HepG2 (cell line): ENCODE results near the gene CDK2. TPM values are rescaled to one million over a fixed set of nuclear protein-coding genes. Genes with fewer than 3 reads are reported as not detected.

Source experiments
- BHLHE40 ChIP-seq: IDR thresholded peaks from 2 replicates; pipeline ENCODE4 v1.6.1; 2011; ENCODE audit warnings: low read length, improper control_type of control experiment
- BRD4 ChIP-seq: sonication (generic); formaldehyde crosslinking; IDR thresholded peaks from 2 replicates; pipeline ENCODE4 v1.4.0; 2020; ENCODE audit warnings: missing genetic modification reagents
- CEBPB ChIP-seq: IDR thresholded peaks from 2 replicates; pipeline ENCODE4 v1.6.1; 2011; ENCODE audit warnings: low read depth, low read length, improper control_type of control experiment, borderline replicate concordance
- HES4 ChIP-seq: sonication (generic); formaldehyde crosslinking; IDR thresholded peaks from 2 replicates; pipeline ENCODE4 v1.9.0; 2021; ENCODE audit warnings: mild to moderate bottlenecking, missing genetic modification reagents, borderline replicate concordance
- IKZF4 ChIP-seq: sonication (generic); formaldehyde crosslinking; IDR thresholded peaks from 2 replicates; pipeline ENCODE4 v1.5.1; 2020; ENCODE audit warnings: borderline replicate concordance, mild to moderate bottlenecking, low read depth, missing genetic modification reagents; ENCODE audit errors: not compliant biosample characterization
- JARID2 ChIP-seq: sonication (generic); formaldehyde crosslinking; IDR thresholded peaks from 2 replicates; pipeline ENCODE4 v1.8.1; 2023; ENCODE audit warnings: missing genetic modification reagents, inconsistent platforms; ENCODE audit not compliant: insufficient replicate concordance
- MED13 ChIP-seq: sonication (generic); formaldehyde crosslinking; IDR thresholded peaks from 2 replicates; pipeline ENCODE4 v1.5.0; 2020; ENCODE audit warnings: missing genetic modification reagents
- MEIS2 ChIP-seq: sonication (generic); formaldehyde crosslinking; IDR thresholded peaks from 2 replicates; pipeline ENCODE4 v1.9.0; 2021; ENCODE audit warnings: mild to moderate bottlenecking, missing genetic modification reagents
- MTA3 ChIP-seq: sonication (generic); formaldehyde crosslinking; IDR thresholded peaks from 2 replicates; pipeline ENCODE4 v1.4.0; 2020; ENCODE audit warnings: missing genetic modification reagents
- MTF1 ChIP-seq: sonication (generic); formaldehyde crosslinking; IDR thresholded peaks from 2 replicates; pipeline ENCODE4 v1.5.0; 2020; ENCODE audit warnings: missing genetic modification reagents
- MYC ChIP-seq: sonication (generic); formaldehyde crosslinking; IDR thresholded peaks from 2 replicates; pipeline ENCODE4 v1.9.0; 2021; ENCODE audit warnings: missing genetic modification reagents, borderline replicate concordance
- NFE2L1 ChIP-seq: sonication (generic); formaldehyde crosslinking; IDR thresholded peaks from 2 replicates; pipeline ENCODE4 v1.4.0; 2020; ENCODE audit warnings: missing genetic modification reagents, mild to moderate bottlenecking, borderline replicate concordance
- RAD21 ChIP-seq: fragments of 450-650 bp; formaldehyde crosslinking; IDR thresholded peaks from 2 replicates; pipeline ENCODE4 v1.5.0; 2020; ENCODE audit warnings: mild to moderate bottlenecking
- RFX1 ChIP-seq: fragments of 450-650 bp; IDR thresholded peaks from 2 replicates; pipeline ENCODE4 v1.6.1; 2017
- RNF2 ChIP-seq: fragments of 450-650 bp; conservative IDR thresholded peaks from 2 replicates; pipeline ENCODE4 v1.6.1; 2016; ENCODE audit warnings: low read depth
- TGIF2 ChIP-seq: IDR thresholded peaks from 2 replicates; pipeline ENCODE4 v1.6.1; 2016; ENCODE audit warnings: control low read depth, missing compliant biosample characterization
- TRIM24 ChIP-seq: sonication (generic); formaldehyde crosslinking; IDR thresholded peaks from 2 replicates; pipeline ENCODE4 v1.8.0; 2022; ENCODE audit warnings: mild to moderate bottlenecking, missing genetic modification reagents
- ZBTB3 ChIP-seq: sonication (generic); formaldehyde crosslinking; IDR thresholded peaks from 2 replicates; pipeline ENCODE4 v1.4.0; 2020; ENCODE audit warnings: low read depth, mild to moderate bottlenecking, moderate library complexity, missing genetic modification reagents, borderline replicate concordance
- ZBTB37 ChIP-seq: sonication (generic); formaldehyde crosslinking; IDR thresholded peaks from 2 replicates; pipeline ENCODE4 v1.4.0; 2020; ENCODE audit warnings: mild to moderate bottlenecking, missing genetic modification reagents
- ZNF136 ChIP-seq: sonication (generic); formaldehyde crosslinking; IDR thresholded peaks from 2 replicates; pipeline ENCODE4 v1.8.1; 2022; ENCODE audit warnings: low read depth, mild to moderate bottlenecking, moderate library complexity, missing genetic modification reagents
- ZNF484 ChIP-seq: sonication (generic); formaldehyde crosslinking; IDR thresholded peaks from 2 replicates; pipeline ENCODE4 v1.5.1; 2020; ENCODE audit warnings: mild to moderate bottlenecking, low read depth, missing genetic modification reagents, borderline replicate concordance
- ZNF570 ChIP-seq: sonication (generic); formaldehyde crosslinking; IDR thresholded peaks from 2 replicates; pipeline ENCODE4 v1.4.0; 2020; ENCODE audit warnings: mild to moderate bottlenecking, missing genetic modification reagents, borderline replicate concordance
- polyA plus RNA-seq, 8 experiments: library from polyadenylated mRNA; depleted of rRNA in 3 of 8; stranded (reverse) in 7 of 8; unstranded in 1 of 8; fragments of >200 nt; fragmentation: Illumina TruSeq in 4 of 8; extraction: Trizol in 4 of 8; gene quantifications; 2 replicates each; pipeline versions ENCODE4 v1.2.1 to v1.2.3, GENCODE V29; 2011 to 2016; ENCODE audit warnings: low read depth in 4 of 8, missing spikeins in 1 of 8, mixed read lengths in 1 of 8; ENCODE audit not compliant: insufficient read depth in 1 of 8
- total RNA-seq, 5 experiments: library from RNA; depleted of rRNA; stranded (reverse); fragments of >200 nt; fragmentation: Illumina TruSeq; extraction: Trizol; gene quantifications; 2 replicates each; pipeline ENCODE4 v1.2.3, GENCODE V29; 2016; ENCODE audit warnings: low read depth in 1 of 5
- TF ChIP-seq, protein P1 (sequence below): sonication (generic); formaldehyde crosslinking; IDR thresholded peaks from 2 replicates; pipeline ENCODE4 v1.5.0; 2020; ENCODE audit warnings: mild to moderate bottlenecking, missing genetic modification reagents, borderline replicate concordance
- TF ChIP-seq, protein P2 (sequence below): sonication (generic); formaldehyde crosslinking; IDR thresholded peaks from 2 replicates; pipeline ENCODE4 v1.8.0; 2022; ENCODE audit warnings: low read depth, missing genetic modification reagents

The CDK2 gene
- total and polyA plus RNA-seq, 2 of the 13 experiments (the other 11 are each of a cell fraction or from before 2014, with no cell fraction given) = 47.5 to 52.6 TPM

- TF ChIP-seq MED13 (CRISPR knock-in tag) (no peak), ZBTB37 (CRISPR knock-in tag) (no peak), BRD4 (CRISPR knock-in tag) (peak; percentile 75), RNF2 (no peak), MEIS2 (CRISPR knock-in tag) (no peak), ZNF136 (no peak), RAD21 (CRISPR knock-in tag) (no peak; the same call in 1 of the 2 replicates), TRIM24 (no peak), MTA3 (CRISPR knock-in tag) (no peak), BHLHE40 (no peak), RFX1 (peak; percentile 48; the same call in 1 of the 2 replicates), ZBTB3 (CRISPR knock-in tag) (no peak), ZNF570 (CRISPR knock-in tag) (no peak), IKZF4 (CRISPR knock-in tag) (no peak), MTF1 (CRISPR knock-in tag) (peak; percentile 54; the same call in 1 of the 2 replicates), HES4 (CRISPR knock-in tag) (no peak), JARID2 (CRISPR knock-in tag) (no peak), ZNF484 (CRISPR knock-in tag) (no peak), MYC (peak; percentile 60; the same call in 1 of the 2 replicates), CEBPB (no peak), TGIF2 (CRISPR knock-in tag) (peak; percentile 16; the same call in 1 of the 2 replicates), NFE2L1 (CRISPR knock-in tag) (no peak)
- TF ChIP-seq, protein P1, sequence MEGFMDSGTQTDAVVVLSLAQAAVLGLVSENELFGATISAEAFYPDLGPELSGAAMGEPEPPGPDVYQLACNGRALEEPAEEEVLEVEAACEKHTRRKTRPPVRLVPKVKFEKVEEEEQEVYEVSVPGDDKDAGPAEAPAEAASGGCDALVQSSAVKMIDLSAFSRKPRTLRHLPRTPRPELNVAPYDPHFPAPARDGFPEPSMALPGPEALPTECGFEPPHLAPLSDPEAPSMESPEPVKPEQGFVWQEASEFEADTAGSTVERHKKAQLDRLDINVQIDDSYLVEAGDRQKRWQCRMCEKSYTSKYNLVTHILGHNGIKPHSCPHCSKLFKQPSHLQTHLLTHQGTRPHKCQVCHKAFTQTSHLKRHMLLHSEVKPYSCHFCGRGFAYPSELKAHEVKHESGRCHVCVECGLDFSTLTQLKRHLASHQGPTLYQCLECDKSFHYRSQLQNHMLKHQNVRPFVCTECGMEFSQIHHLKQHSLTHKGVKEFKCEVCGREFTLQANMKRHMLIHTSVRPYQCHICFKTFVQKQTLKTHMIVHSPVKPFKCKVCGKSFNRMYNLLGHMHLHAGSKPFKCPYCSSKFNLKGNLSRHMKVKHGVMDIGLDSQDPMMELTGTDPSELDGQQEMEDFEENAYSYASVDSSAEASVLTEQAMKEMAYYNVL (CRISPR knock-in tag) = peak; percentile 23; the same call in 1 of the 2 replicates
- TF ChIP-seq, protein P2, sequence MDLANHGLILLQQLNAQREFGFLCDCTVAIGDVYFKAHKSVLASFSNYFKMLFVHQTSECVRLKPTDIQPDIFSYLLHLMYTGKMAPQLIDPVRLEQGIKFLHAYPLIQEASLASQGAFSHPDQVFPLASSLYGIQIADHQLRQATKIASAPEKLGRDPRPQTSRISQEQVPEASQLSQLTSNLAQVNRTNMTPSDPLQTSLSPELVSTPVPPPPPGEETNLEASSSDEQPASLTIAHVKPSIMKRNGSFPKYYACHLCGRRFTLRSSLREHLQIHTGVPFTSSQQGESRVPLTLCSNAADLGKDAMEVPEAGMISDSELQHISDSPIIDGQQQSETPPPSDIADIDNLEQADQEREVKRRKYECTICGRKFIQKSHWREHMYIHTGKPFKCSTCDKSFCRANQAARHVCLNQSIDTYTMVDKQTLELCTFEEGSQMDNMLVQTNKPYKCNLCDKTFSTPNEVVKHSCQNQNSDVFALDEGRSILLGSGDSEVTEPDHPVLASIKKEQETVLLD (CRISPR knock-in tag) = no peak
Observed at GRCh38 chr12:55996715-55997534, 30.3 kb downstream of the CDK2 start, which contains the start of gene SUOX (continued).
